Measurements from ENCODE around the gene SRSF3.

- TF ChIP-seq, protein P1, sequence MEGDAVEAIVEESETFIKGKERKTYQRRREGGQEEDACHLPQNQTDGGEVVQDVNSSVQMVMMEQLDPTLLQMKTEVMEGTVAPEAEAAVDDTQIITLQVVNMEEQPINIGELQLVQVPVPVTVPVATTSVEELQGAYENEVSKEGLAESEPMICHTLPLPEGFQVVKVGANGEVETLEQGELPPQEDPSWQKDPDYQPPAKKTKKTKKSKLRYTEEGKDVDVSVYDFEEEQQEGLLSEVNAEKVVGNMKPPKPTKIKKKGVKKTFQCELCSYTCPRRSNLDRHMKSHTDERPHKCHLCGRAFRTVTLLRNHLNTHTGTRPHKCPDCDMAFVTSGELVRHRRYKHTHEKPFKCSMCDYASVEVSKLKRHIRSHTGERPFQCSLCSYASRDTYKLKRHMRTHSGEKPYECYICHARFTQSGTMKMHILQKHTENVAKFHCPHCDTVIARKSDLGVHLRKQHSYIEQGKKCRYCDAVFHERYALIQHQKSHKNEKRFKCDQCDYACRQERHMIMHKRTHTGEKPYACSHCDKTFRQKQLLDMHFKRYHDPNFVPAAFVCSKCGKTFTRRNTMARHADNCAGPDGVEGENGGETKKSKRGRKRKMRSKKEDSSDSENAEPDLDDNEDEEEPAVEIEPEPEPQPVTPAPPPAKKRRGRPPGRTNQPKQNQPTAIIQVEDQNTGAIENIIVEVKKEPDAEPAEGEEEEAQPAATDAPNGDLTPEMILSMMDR (IDR thresholded peaks at IDR 0.05; ENCODE audit: poor library complexity): no peak
- TF ChIP-seq EZH2phosphoT487 (IDR thresholded peaks at IDR 0.05; ENCODE audit: low read depth, severe bottlenecking, unreplicated experiment): no peak
- no peak for TF ChIP-seq EZH2 (IDR thresholded peaks at IDR 0.05; ENCODE audit: borderline replicate concordance)
These were observed 15.4 kb downstream of the SRSF3 start for GRCh38 chr6:36609582-36609981.

Measured in hepatocyte (in vitro differentiated cells).